ENCODE measurements around the gene MYOCD.

DNA sequence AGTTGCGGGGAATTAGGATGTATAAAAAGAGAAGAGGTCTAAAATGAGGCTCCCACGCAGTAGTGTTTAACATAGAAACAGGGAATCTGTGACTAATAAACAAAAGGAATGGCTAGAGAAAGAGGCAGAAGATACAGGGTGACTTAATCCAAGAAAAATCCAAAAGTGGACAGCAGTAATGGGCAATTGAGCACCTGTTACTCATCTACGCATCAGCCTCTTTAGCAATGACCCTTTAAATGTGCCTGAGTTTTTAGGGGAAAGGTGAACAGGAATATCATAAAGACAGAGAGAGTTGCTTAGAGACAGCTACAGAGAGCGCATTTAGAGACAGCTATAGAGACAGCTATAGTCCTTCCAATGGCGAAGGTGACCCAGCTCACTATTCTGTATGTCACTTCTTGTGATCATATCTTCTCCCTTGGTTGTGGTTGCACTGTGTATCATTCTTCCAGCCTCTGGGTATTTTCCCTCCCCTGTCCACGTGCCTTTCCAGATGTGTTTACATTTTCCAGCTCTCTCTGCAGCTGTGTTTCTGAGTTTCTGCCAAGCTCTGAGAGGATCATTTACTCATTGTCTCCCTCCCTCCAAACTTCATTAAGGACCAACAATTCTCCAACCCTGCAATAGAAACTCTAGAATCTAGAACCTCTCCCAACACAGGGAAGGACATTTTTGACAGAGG, 61.5 kb downstream of the MYOCD start:
- TF ChIP-seq, protein P1, sequence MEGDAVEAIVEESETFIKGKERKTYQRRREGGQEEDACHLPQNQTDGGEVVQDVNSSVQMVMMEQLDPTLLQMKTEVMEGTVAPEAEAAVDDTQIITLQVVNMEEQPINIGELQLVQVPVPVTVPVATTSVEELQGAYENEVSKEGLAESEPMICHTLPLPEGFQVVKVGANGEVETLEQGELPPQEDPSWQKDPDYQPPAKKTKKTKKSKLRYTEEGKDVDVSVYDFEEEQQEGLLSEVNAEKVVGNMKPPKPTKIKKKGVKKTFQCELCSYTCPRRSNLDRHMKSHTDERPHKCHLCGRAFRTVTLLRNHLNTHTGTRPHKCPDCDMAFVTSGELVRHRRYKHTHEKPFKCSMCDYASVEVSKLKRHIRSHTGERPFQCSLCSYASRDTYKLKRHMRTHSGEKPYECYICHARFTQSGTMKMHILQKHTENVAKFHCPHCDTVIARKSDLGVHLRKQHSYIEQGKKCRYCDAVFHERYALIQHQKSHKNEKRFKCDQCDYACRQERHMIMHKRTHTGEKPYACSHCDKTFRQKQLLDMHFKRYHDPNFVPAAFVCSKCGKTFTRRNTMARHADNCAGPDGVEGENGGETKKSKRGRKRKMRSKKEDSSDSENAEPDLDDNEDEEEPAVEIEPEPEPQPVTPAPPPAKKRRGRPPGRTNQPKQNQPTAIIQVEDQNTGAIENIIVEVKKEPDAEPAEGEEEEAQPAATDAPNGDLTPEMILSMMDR (IDR thresholded peaks at IDR 0.05): no peak
- TF ChIP-seq POLR2AphosphoS5 (IDR thresholded peaks at IDR 0.05; ENCODE audit: insufficient read depth in 1 of 2, low read depth in 1 of 2) (no peak), POLR2A (IDR thresholded peaks at IDR 0.05) (no peak)

All from vagina (tissue), 2 donors.